AG04449 (cell line): ENCODE measurements around the gene ZC3H7A.

ENCODE experiments used
- CTCF ChIA-PET: fragments of 350-600 bp; formaldehyde crosslinking; extraction: SDS; loops from one replicate; lab custom pipeline; 2021; ENCODE audit warnings: antibody characterized with exemption; lab: Yijun Ruan, JAX
- POLR2A ChIA-PET: fragments of 400-600, 350-600 bp; formaldehyde crosslinking; extraction: SDS; loops from one replicate; lab custom pipeline; 2020; ENCODE audit warnings: antibody characterized with exemption, inconsistent platforms; lab: Yijun Ruan, JAX
- DNase-seq: peaks from one replicate; pipeline ENCODE4 v3.0.0-alpha.2; 2010; ENCODE audit warnings: low read depth, low spot score
- H3K4me3 ChIP-seq: 2 replicates; pipeline ENCODE4 v1.5.1; 2011; ENCODE audit warnings: low read depth, mild to moderate bottlenecking, control low read depth, low read length
- TF ChIP-seq, protein P1 (sequence below): IDR thresholded peaks from one replicate; pipeline ENCODE4 v1.5.1; 2011; ENCODE audit warnings: mild to moderate bottlenecking, moderate library complexity, low read length, control low read depth, inconsistent platforms; ENCODE audit not compliant: insufficient read depth; ENCODE audit errors: missing control alignments

ZC3H7A gene

DNA sequence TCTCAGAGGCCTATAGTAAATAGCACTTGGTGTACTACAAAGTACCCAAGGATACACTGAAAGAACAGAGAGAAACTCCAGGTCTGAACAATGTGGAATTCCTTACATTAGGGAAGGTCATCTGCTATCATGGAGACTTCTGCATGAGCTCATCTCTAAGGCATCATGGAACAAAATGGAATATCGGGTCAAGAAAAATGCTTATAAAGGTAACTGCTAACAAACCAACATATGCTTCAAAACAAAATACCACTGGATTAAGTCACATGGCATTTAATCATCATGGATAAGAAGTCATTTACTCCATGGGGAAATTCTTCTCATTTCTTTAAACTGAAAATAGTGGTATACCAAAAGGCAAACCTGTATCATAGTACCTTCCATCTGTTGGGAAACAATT lies 88.6 kb downstream of the ZC3H7A start:
- no peak for DNase-seq
- H3K4me3 ChIP-seq = no peak overlapping the region
- POLR2A ChIA-PET = no interaction called here
- CTCF ChIA-PET = interaction anchor here (1.2 to 14.2 kb wide), 5 partner anchors 8 to 311 kb away, joined by 3 to 174 read pairs (median 5); no protein-coding TSS in a partner anchor
- TF ChIP-seq, protein P1, sequence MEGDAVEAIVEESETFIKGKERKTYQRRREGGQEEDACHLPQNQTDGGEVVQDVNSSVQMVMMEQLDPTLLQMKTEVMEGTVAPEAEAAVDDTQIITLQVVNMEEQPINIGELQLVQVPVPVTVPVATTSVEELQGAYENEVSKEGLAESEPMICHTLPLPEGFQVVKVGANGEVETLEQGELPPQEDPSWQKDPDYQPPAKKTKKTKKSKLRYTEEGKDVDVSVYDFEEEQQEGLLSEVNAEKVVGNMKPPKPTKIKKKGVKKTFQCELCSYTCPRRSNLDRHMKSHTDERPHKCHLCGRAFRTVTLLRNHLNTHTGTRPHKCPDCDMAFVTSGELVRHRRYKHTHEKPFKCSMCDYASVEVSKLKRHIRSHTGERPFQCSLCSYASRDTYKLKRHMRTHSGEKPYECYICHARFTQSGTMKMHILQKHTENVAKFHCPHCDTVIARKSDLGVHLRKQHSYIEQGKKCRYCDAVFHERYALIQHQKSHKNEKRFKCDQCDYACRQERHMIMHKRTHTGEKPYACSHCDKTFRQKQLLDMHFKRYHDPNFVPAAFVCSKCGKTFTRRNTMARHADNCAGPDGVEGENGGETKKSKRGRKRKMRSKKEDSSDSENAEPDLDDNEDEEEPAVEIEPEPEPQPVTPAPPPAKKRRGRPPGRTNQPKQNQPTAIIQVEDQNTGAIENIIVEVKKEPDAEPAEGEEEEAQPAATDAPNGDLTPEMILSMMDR = no peak

DNA sequence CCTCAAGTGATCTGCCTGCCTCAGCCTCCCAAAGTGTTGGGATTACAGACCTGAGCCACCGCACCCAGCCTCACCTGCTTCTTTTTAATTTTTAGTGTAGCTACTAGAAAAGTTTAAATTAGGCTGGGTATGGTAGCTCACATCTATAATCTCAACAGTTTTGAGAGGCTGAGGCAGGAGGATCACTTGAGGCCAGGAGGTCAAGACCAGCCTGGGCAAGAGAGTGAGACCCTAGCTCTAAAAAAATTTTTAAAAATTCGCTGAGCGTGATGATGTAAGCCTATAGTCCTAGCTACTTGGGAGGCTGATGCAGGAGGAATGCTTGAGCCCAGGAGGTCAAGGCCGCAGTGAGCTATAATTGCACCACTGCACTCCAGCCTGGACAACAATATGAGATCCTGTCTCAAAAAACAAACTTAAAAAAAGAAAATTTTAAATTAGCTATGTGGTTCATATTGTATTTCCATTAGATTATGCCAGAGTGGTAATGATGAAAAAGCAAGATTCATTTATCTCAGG lies 89.3 kb downstream of the ZC3H7A start:
- CTCF ChIA-PET = interaction anchor here (1.2 to 14.2 kb wide), 4 partner anchors 8 to 310 kb away, joined by 3 to 174 read pairs (median 83); no protein-coding TSS in a partner anchor
- DNase-seq = no peak
- POLR2A ChIA-PET = no interaction called here
- TF ChIP-seq, protein P1 = no peak
- H3K4me3 ChIP-seq = no peak overlapping the region

DNA sequence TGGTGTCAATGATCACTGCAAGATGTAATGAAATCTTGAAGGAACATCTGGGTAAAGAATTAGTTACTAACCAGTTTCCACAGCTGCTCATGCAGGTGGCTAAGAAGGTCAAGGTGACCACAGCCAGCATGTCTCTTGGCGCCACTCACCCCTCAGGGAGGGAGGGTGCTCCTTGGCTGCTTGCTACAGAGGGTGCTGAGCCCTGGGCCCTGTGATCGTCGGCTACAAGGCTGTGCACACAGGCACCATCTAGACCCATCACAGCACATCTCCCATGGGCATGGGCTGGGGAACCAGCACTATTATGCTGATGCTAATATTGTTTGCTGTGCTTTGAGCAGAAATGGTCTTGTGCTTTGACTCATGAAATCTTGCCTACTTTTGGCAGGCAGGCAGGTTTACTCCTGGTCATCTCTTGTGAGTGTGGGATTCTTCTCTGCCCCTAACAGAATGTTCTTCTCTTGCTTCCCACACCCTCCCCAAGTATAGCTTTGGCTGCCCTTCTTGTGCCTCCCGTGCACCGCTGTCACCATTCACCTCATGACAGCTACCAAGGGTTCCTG lies 90.8 kb downstream of the ZC3H7A start:
- TF ChIP-seq, protein P1 = no peak
- ChIA-PET CTCF (interaction anchor here (0.9 to 2.7 kb wide), 3 partner anchors 92 to 334 kb away, joined by 4 to 11 read pairs (median 4); no protein-coding TSS in a partner anchor), POLR2A (no interaction called here)
- DNase-seq = no peak
- no peak overlapping the region for H3K4me3 ChIP-seq

DNA sequence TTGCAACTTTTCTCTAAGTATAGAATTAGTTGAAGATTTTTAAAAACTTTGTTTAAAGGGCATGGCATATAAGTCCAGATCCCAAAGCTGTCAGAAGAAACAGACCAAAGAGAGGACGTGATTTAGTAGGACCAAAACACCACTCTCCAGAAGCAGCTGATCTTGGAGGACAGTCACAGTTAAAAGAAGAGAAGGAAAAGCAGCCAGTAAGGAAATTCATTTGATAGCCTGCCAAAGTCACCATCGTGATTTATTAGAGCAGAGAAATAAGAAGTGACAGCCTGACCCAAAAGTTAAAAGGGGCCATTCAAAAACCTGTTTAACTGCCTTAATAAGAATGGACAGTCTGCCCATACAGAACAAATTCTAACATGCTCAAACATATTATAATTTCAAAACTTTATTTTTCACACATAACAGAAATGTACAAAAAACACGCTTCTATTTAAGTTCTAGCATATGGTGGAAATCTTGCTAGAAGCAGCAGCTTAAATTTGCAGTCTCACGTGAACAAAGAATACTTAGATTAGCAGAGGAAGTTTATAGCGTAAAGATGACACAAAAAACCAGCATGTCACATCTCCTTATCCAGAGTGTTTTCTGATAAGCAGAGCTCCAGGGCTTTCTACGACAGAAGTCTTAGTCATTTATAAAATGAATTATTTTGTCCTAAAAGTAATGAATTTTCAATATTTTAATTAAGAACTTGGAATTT lies 91.6 kb downstream of the ZC3H7A start:
- DNase-seq = no peak
- ChIA-PET CTCF (interaction anchor here (0.9 to 2.7 kb wide), 3 partner anchors 92 to 333 kb away, joined by 4 to 11 read pairs (median 4); no protein-coding TSS in a partner anchor), POLR2A (no interaction called here)
- TF ChIP-seq, protein P1 = no peak
- no peak overlapping the region for H3K4me3 ChIP-seq
